GM12864 (cell line): ENCODE data around the gene CDCP2.

ENCODE experiments used
- DNase-seq: peaks from one replicate; pipeline ENCODE4 v3.0.0-alpha.2; 2011; ENCODE audit warnings: low read depth
- H3K4me3 ChIP-seq: 2 replicates; pipeline ENCODE4 v1.5.1; 2011; ENCODE audit warnings: mild to moderate bottlenecking, low read depth, low read length, control low read depth
- TF ChIP-seq, protein P1 (sequence below): IDR thresholded peaks from 2 replicates; pipeline ENCODE4 v1.5.1; 2011; ENCODE audit warnings: low read depth, mild to moderate bottlenecking, moderate library complexity, low read length, control low read depth, inconsistent platforms; ENCODE audit errors: missing control alignments

CDCP2 gene

GRCh38 chr1:54138994-54139393 is 13.8 kb downstream of the CDCP2 start:
- TF ChIP-seq, protein P1, sequence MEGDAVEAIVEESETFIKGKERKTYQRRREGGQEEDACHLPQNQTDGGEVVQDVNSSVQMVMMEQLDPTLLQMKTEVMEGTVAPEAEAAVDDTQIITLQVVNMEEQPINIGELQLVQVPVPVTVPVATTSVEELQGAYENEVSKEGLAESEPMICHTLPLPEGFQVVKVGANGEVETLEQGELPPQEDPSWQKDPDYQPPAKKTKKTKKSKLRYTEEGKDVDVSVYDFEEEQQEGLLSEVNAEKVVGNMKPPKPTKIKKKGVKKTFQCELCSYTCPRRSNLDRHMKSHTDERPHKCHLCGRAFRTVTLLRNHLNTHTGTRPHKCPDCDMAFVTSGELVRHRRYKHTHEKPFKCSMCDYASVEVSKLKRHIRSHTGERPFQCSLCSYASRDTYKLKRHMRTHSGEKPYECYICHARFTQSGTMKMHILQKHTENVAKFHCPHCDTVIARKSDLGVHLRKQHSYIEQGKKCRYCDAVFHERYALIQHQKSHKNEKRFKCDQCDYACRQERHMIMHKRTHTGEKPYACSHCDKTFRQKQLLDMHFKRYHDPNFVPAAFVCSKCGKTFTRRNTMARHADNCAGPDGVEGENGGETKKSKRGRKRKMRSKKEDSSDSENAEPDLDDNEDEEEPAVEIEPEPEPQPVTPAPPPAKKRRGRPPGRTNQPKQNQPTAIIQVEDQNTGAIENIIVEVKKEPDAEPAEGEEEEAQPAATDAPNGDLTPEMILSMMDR, result no peak

DNA sequence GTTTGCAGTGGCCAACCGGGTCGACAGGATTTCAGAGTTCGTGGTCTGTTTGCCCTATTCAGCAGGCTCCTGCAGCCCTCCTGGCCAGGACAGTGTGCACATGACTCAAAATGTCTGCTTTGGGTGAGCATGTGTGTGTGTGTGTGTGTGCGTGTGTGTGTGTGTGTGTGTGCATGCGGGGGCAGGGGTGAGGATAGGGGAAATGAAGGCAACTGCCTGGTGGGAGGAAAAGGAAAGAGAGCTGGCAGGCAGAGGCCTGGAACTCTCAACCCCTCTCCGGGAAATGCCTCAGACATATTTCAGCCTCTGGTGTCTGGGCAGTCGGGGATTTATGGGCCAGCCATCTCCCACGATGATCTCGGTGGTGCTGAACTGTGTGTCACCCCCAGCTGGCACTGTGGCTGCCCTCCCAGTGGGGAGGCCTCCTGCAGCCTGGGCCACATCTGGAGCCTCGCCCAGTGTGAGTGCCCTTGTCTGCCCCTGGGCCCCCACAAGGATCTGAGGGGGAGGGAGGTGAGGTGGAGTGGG is 15.2 kb downstream of the CDCP2 start:
- H3K4me3 ChIP-seq, result no peak overlapping the region
- TF ChIP-seq, protein P1, result no peak
- no peak for DNase-seq

More at GRCh38 chr1:54138994-54139393, 13.8 kb downstream of the CDCP2 start:
- no peak overlapping the region for H3K4me3 ChIP-seq
- no peak for DNase-seq

- no peak overlapping the region for H3K4me3 ChIP-seq
- no peak for DNase-seq
- TF ChIP-seq, protein P1, result no peak
Measured at GRCh38 chr1:54136963-54137533, 15.8 kb downstream of the CDCP2 start.

- DNase-seq, result no peak
- TF ChIP-seq, protein P1, result no peak
- no peak overlapping the region for H3K4me3 ChIP-seq
Measured at GRCh38 chr1:54136269-54136896, 16.4 kb downstream of the CDCP2 start.

DNA sequence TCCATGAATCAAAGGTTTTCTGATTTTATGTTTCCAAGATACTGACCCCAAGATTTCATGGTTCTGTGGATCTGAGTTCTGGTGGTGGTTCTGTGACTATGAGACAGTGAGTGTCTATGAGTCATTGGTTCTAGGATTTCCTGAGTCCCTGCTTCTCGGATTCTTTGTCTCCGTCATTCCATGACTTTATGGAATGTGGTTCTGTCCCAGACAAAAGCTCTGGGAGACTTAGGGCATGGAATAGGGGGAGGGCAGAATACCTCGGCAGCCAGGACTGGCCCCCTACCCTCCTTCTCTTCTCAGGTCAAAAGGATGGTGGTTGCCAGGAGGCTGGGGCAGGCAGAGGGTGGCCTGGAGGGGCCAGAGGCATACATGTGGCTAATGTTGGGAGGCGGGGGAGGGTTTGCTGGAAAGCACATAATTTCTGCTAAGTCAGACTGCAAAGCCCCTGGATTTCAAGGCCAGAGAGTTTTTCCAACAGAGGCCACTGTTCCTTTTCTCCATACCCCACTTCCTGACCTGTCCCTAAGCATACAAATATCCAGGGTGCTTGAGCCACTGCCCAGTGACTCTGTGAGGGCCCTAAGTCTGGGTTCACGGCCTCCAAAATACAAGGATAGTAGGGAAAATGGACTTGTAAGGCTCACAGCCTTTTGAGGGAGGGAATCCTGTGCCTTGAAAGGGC is 17.2 kb downstream of the CDCP2 start:
- no peak overlapping the region for H3K4me3 ChIP-seq
- TF ChIP-seq, protein P1, result no peak
- DNase-seq, result no peak

GRCh38 chr1:54134295-54134694 is 18.5 kb downstream of the CDCP2 start:
- no peak overlapping the region for H3K4me3 ChIP-seq
- TF ChIP-seq, protein P1, result no peak
- DNase-seq, result no peak
